ENCODE measurements around the gene CAP1.

Gene CAP1

DNA sequence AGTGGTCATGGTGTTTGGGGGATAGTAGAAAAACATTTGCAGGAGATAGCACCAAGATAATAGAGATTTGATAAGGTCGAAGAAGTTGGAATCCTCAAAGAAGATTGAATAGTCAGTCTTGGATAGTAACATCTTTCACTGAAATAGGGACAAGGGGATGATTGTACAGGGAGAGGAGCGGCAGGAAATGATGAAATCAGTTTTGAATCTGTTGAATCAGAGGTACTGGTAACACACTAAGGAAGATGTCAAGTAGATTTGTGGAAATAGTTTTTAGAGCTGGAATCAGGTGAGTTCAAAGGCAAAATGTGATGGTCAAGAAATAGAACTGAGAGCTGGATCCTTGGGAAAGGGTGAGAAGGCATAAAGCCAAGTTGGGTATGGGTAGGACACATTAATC is 26.5 kb downstream of the CAP1 start:
- H3K4me3 ChIP-seq (replicated peaks; ENCODE audit: low read depth, low read length), result no peak overlapping the region
- no peak for DNase-seq (ENCODE audit: extremely low read depth, insufficient read length)
- peaks cover 48% of the 10 kb centered on the region for H3K36me3 ChIP-seq (ENCODE audit: control insufficient read depth, insufficient read depth, low read length)
- TF ChIP-seq, protein P1, sequence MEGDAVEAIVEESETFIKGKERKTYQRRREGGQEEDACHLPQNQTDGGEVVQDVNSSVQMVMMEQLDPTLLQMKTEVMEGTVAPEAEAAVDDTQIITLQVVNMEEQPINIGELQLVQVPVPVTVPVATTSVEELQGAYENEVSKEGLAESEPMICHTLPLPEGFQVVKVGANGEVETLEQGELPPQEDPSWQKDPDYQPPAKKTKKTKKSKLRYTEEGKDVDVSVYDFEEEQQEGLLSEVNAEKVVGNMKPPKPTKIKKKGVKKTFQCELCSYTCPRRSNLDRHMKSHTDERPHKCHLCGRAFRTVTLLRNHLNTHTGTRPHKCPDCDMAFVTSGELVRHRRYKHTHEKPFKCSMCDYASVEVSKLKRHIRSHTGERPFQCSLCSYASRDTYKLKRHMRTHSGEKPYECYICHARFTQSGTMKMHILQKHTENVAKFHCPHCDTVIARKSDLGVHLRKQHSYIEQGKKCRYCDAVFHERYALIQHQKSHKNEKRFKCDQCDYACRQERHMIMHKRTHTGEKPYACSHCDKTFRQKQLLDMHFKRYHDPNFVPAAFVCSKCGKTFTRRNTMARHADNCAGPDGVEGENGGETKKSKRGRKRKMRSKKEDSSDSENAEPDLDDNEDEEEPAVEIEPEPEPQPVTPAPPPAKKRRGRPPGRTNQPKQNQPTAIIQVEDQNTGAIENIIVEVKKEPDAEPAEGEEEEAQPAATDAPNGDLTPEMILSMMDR (IDR thresholded peaks at IDR 0.05; ENCODE audit: insufficient read depth, low read length, poor library complexity, severe bottlenecking), result no peak
- H3K27me3 ChIP-seq (replicated peaks; ENCODE audit: control insufficient read depth, insufficient read depth, low read length), result no peaks in the 10 kb centered on the region

DNA sequence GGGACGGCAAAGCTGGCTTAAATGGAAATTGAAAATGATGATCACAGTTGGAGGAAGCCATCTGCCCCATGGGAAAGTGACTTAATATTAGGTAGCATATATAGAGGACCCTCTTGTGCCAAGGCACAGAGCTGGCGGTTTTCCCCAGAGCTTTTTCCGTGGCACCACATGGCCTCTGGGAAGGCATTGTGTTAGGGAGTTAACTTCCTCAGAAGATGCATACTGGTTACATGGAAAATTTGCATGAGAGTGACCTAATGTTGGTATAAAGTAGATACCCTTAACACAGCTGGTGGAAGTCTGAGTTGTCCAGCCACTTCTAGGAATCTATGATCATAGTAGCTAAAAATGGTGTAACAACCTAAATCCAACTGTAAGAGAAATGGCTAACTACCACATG is 27.3 kb downstream of the CAP1 start:
- no peak for DNase-seq (ENCODE audit: extremely low read depth, insufficient read length)
- TF ChIP-seq, protein P1 (IDR thresholded peaks at IDR 0.05; ENCODE audit: insufficient read depth, low read length, poor library complexity, severe bottlenecking), result no peak
- Histone ChIP-seq H3K4me3 (replicated peaks; ENCODE audit: low read depth, low read length) (no peak overlapping the region), H3K36me3 (ENCODE audit: control insufficient read depth, insufficient read depth, low read length) (peaks cover 47% of the 10 kb centered on the region), H3K27me3 (replicated peaks; ENCODE audit: control insufficient read depth, insufficient read depth, low read length) (no peaks in the 10 kb centered on the region)

DNA sequence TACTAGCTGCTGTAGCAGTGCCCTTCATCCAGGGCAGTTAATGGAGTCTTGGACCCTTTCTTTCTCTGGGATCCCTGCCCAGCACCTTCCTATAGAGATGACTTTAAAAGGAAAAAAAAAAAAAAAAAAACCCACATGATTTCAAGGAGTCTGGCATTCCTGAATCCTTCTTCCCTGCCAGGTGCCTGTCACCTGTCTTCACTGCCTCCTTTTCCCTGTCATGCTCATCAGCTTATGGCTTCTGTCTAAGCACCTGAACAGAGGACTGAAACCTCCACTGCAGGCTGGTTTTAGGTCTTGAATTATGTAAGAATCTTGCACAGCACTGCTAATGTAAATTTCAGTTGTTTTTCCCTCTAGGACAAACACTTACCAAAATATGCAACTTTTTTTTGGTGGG is 31.6 kb downstream of the CAP1 start:
- TF ChIP-seq, protein P1 (IDR thresholded peaks at IDR 0.05; ENCODE audit: insufficient read depth, low read length, poor library complexity, severe bottlenecking), result no peak
- DNase-seq (ENCODE audit: extremely low read depth, insufficient read length), result no peak
- peaks cover 33% of the 10 kb centered on the region for H3K36me3 ChIP-seq (ENCODE audit: control insufficient read depth, insufficient read depth, low read length)
- H3K4me3 ChIP-seq (replicated peaks; ENCODE audit: low read depth, low read length), result no peak overlapping the region
- H3K27me3 ChIP-seq (replicated peaks; ENCODE audit: control insufficient read depth, insufficient read depth, low read length), result no peaks in the 10 kb centered on the region

DNA sequence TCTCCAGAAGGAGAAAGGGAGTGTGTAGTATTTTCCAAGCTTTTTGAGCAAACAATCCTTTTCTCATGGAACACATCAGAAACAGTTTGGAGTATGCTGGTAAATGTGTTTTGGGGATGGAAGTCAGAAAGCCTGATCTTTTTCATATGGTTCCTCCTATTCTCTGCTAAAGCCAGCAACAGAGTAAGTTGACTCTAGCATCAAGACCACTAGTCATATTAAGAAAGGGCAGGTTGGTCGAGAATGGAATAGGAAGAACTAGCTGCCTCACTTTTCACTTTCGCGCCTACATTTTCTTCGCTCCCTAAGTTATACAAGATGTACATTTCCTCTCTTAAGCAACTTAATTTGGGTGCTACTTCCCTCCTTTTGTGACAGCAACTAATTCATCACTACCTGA is 32.5 kb downstream of the CAP1 start:
- TF ChIP-seq, protein P1 (IDR thresholded peaks at IDR 0.05; ENCODE audit: insufficient read depth, low read length, poor library complexity, severe bottlenecking), result no peak
- Histone ChIP-seq H3K27me3 (replicated peaks; ENCODE audit: control insufficient read depth, insufficient read depth, low read length) (no peaks in the 10 kb centered on the region), H3K36me3 (ENCODE audit: control insufficient read depth, insufficient read depth, low read length) (peaks cover 25% of the 10 kb centered on the region), H3K4me3 (replicated peaks; ENCODE audit: low read depth, low read length) (no peak overlapping the region)
- DNase-seq (ENCODE audit: extremely low read depth, insufficient read length), result no peak

DNA sequence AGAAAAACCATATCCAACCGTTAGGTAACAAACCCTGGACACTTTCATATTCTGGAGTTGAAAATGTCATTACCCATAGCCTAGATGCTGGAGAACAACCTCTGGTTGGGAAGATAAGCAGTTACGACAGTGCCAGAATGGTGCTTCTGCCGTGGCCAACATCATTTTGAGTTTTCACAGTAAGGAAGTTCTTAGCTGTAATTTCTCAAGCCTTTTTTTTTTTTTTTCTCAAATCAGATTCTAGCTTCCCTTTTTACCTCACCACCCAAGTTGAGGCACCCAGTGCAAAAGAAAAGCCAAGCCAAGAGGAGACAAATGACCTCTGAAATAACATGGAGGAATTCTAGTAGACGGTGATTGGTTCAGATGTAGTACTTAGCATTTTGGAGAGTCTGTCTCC is 34.7 kb downstream of the CAP1 start:
- no peak overlapping the region for H3K4me3 ChIP-seq (replicated peaks; ENCODE audit: low read depth, low read length)
- no peaks in the 10 kb centered on the region for H3K27me3 ChIP-seq (replicated peaks; ENCODE audit: control insufficient read depth, insufficient read depth, low read length)
- TF ChIP-seq, protein P1 (IDR thresholded peaks at IDR 0.05; ENCODE audit: insufficient read depth, low read length, poor library complexity, severe bottlenecking), result no peak
- DNase-seq (ENCODE audit: extremely low read depth, insufficient read length), result no peak
- peaks cover 17% of the 10 kb centered on the region for H3K36me3 ChIP-seq (ENCODE audit: control insufficient read depth, insufficient read depth, low read length)

DNA sequence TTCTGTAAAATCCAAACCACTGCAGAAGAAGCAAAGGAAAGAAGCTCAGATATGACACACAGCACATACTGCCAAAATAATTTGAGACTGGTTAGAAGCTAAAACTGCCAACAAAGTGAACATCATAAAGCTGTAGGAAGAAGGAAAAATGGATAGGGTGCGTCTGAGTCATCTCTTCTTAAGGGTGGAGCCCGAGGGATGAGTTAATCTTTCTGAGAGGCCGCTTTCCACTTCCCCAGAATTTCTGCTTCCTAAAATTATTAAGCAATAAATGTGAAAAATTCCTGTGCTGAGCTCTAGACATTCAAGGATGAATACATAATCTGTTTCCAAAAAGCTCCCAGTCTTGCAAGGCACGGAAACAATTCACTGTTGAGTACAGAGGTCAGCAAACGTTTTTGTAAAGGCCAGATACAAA is 36.4 kb downstream of the CAP1 start:
- Histone ChIP-seq H3K4me3 (replicated peaks; ENCODE audit: low read depth, low read length) (no peak overlapping the region), H3K36me3 (ENCODE audit: control insufficient read depth, insufficient read depth, low read length) (peaks cover 12% of the 10 kb centered on the region), H3K27me3 (replicated peaks; ENCODE audit: control insufficient read depth, insufficient read depth, low read length) (no peaks in the 10 kb centered on the region)
- no peak for DNase-seq (ENCODE audit: extremely low read depth, insufficient read length)
- TF ChIP-seq, protein P1 (IDR thresholded peaks at IDR 0.05; ENCODE audit: insufficient read depth, low read length, poor library complexity, severe bottlenecking), result no peak

Data from GM06990 (cell line).